ENCODE measurements around the gene PLA2G3. TPM values are rescaled to one million over a fixed set of nuclear protein-coding genes. Genes with fewer than 3 reads are reported as not detected.
"Not testable (repeated sequence)": the region's sequence is repeated elsewhere in the genome, so short reads cannot be mapped to it uniquely, and the experiment has no call there.

The PLA2G3 gene
- total and polyA plus RNA-seq, 2 of the 8 experiments (the other 6 are each of a cell fraction or from before 2014, with no cell fraction given) = 18.1 to 25.9 TPM

DNA sequence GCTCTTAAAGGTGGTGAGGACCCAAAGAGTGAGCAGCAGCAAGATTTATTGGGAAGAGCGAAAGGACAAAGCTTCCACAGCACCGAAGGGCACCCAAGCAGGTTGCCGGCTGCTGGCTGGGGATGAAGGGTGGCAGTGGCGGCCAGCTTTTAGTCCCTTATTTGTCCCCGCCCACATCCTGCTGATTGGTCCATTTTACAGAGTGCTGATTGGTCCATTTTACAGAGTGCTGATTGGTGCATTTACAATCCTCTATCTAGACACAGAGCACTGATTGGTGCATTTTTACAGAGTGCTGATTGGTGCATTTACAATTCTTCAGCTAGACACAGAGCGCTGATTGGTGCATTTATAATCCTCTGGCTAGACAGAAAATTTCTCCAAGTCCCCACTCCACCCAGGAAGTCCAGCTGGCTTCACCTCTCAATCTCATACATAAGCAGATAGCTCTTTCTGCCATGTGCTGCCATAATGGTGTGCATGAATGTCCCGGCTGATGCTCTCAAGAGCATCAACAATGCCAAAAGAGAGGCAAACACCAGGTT, 27.7 kb downstream of the PLA2G3 start:
- not testable (repeated sequence) for H3K4me1 ChIP-seq (replicated peaks in 1 of 4; ENCODE audit: control insufficient read depth in 3 of 4, insufficient read depth in 4 of 4, low read length in 3 of 4); H3K79me1 ChIP-seq (ENCODE audit: low read depth, low read length); H3K27me3 ChIP-seq (replicated peaks in 1 of 4; ENCODE audit: control insufficient read depth in 3 of 4, extremely low read depth in 1 of 4, insufficient read depth in 3 of 4, low read length in 3 of 4); H2AFZ ChIP-seq (ENCODE audit: low read length); H3K23ac ChIP-seq (ENCODE audit: insufficient read length); H2BK5ac ChIP-seq (ENCODE audit: low read depth, low read length); H2AK5ac ChIP-seq (ENCODE audit: low read depth, low read length); H4K5ac ChIP-seq (ENCODE audit: insufficient read length, low read depth, low read length); H4K91ac ChIP-seq (replicated peaks; ENCODE audit: insufficient read length, low read length); H3K9me3 ChIP-seq (ENCODE audit: insufficient read depth in 2 of 2, low read depth in 1 of 2, low read length in 1 of 2); H3K4ac ChIP-seq (replicated peaks; ENCODE audit: insufficient read length, low read depth, low read length); H3K23me2 ChIP-seq (ENCODE audit: low read depth, low read length); H3K4me2 ChIP-seq (ENCODE audit: insufficient read depth in 1 of 2, low read depth in 2 of 2, low read length in 2 of 2); H2BK120ac ChIP-seq (replicated peaks; ENCODE audit: low read depth, low read length); H2BK12ac ChIP-seq (ENCODE audit: low read depth, low read length); H3K9ac ChIP-seq (replicated peaks in 1 of 4; ENCODE audit: extremely low read depth in 1 of 4, low read depth in 3 of 4, low read length in 3 of 4); H3K56ac ChIP-seq (replicated peaks; ENCODE audit: insufficient read length, low read depth, low read length); FAIRE-seq; H4K8ac ChIP-seq (ENCODE audit: extremely low read depth, insufficient read depth, low read length); H3K36me3 ChIP-seq (ENCODE audit: control insufficient read depth in 2 of 4, insufficient read depth in 4 of 4, low read length in 3 of 4); H4K20me1 ChIP-seq (replicated peaks in 1 of 2; ENCODE audit: control insufficient read depth in 1 of 2, insufficient read depth in 2 of 2, low read length in 2 of 2); DNase-seq (ENCODE audit: low read depth in 1 of 2, low spot score in 2 of 2); H2BK15ac ChIP-seq (ENCODE audit: low read length); H3K4me3 ChIP-seq (ENCODE audit: extremely low read depth in 1 of 4, insufficient read depth in 2 of 4, low read depth in 3 of 4, low read length in 4 of 4); H3K27ac ChIP-seq (ENCODE audit: low read depth, low read length); H2BK20ac ChIP-seq (ENCODE audit: low read length); H3K18ac ChIP-seq (ENCODE audit: extremely low read depth, low read length); H3K14ac ChIP-seq (ENCODE audit: insufficient read length); H3K79me2 ChIP-seq (ENCODE audit: control insufficient read depth in 1 of 2, insufficient read depth in 2 of 2, low read length in 2 of 2)
- 83% methylated on average over 7 of the region's 7 CpGs; no CpG with 5 or more reads in 1 of the 2 experiments for WGBS, 2 experiments (ENCODE audit: extremely low coverage in 1 of 2, insufficient coverage in 1 of 2, insufficient read length in 1 of 2, insufficient replicate concordance in 2 of 2, low coverage in 1 of 2, low lambda C conversion rate in 2 of 2, missing lambda C conversion rate in 1 of 2)
- TF ChIP-seq SP1 (IDR thresholded peaks at IDR 0.05; ENCODE audit: low read depth, low read length) = 0 out of 2 replicates have a peak, but pooled peaks have one; percentile 23
- CTCF ChIA-PET (ENCODE audit: partially characterized antibody) = interaction anchor here (0.6 to 2.1 kb wide), 2 partner anchors 10 to 191 kb away, joined by 3 to 5 read pairs; partner anchors contain the start of gene INPP5J
- POLR2A ChIA-PET (ENCODE audit: partially characterized antibody) = interaction anchor here (0.8 to 1.7 kb wide), 3 partner anchors 15 to 37 kb away, joined by 3 to 4 read pairs (median 3); partner anchors contain the start of gene SMTN

Measured in H1 (cell line).